ENCODE results near the gene OPCML. TPM values are rescaled to one million over a fixed set of nuclear protein-coding genes. Genes with fewer than 3 reads are reported as not detected.

OPCML gene
- total RNA-seq, 1 experiment from 2014 or later = not detected

- ATAC-seq (no peak), DNase-seq (ENCODE audit: low read depth, low spot score) (no peak)
- H3K4me3 ChIP-seq (ENCODE audit: low read depth in 2 of 2, low read length in 2 of 2) = no peak overlapping the region
- POLR2A ChIA-PET = no interaction called here
- BruUV-seq (replicated peaks) = no TSS peak
- H3K4me1 ChIP-seq (ENCODE audit: control insufficient read depth, insufficient read depth, low read length) = no peaks in the 10 kb centered on the region
- no peak overlapping the region for H3K27ac ChIP-seq (ENCODE audit: low read length)
- CTCF ChIA-PET = no interaction called here
- H3K9me3 ChIP-seq (ENCODE audit: control insufficient read depth, insufficient read depth, low read depth, low read length) = no peaks in the 10 kb centered on the region
- no peak for TF ChIP-seq POLR2AphosphoS5 (IDR thresholded peaks at IDR 0.05; ENCODE audit: low read depth, low read length)
- no peak for TF ChIP-seq SIN3A (IDR thresholded peaks at IDR 0.05; ENCODE audit: borderline replicate concordance, insufficient read depth, low read depth, low read length)
- TF ChIP-seq CTCF (IDR thresholded peaks at IDR 0.05) = no peak
- no peak for TF ChIP-seq REST (IDR thresholded peaks at IDR 0.05; ENCODE audit: insufficient read depth in 1 of 2, low read depth in 2 of 2, low read length in 1 of 2)
- TF ChIP-seq TCF7L2 (IDR thresholded peaks at IDR 0.05; ENCODE audit: low read depth, low read length) = no peak
- in situ Hi-C loops (cut with HindIII; ENCODE audit: low pct_unique_long_range_greater_than_20kb, low sequenced_read_pairs) = no loop called here
- no peaks in the 10 kb centered on the region for H3K36me3 ChIP-seq (ENCODE audit: control insufficient read depth, insufficient read depth, low read length)
- no peaks in the 10 kb centered on the region for H3K27me3 ChIP-seq (ENCODE audit: control insufficient read depth, insufficient read depth, low read length)
- intact Hi-C loops (cut with micrococcal nuclease; ENCODE audit: unreplicated experiment) = no loop called here
These were observed 1079.7 kb downstream of the OPCML start for GRCh38 chr11:132452616-132453015.

- intact Hi-C loops (cut with micrococcal nuclease; ENCODE audit: unreplicated experiment) = no loop called here
- no peak for ATAC-seq
- no TSS peak for BruUV-seq (replicated peaks)
These were observed 1080.2 kb downstream of the OPCML start for GRCh38 chr11:132451942-132452601.

More at GRCh38 chr11:132451942-132452601, 1080.2 kb downstream of the OPCML start:
- no peak overlapping the region for H3K4me3 ChIP-seq (ENCODE audit: low read depth in 2 of 2, low read length in 2 of 2)
- H3K36me3 ChIP-seq (ENCODE audit: control insufficient read depth, insufficient read depth, low read length) = no peaks in the 10 kb centered on the region
- H3K27me3 ChIP-seq (ENCODE audit: control insufficient read depth, insufficient read depth, low read length) = no peaks in the 10 kb centered on the region
- no peaks in the 10 kb centered on the region for H3K4me1 ChIP-seq (ENCODE audit: control insufficient read depth, insufficient read depth, low read length)
- CTCF ChIA-PET = no interaction called here
- no peak overlapping the region for H3K27ac ChIP-seq (ENCODE audit: low read length)
- POLR2A ChIA-PET = interaction anchor here (0.7 kb wide), 1 partner anchor 449 kb away, joined by 3 read pairs; no protein-coding TSS in a partner anchor
- in situ Hi-C loops (cut with HindIII; ENCODE audit: low pct_unique_long_range_greater_than_20kb, low sequenced_read_pairs) = no loop called here
- DNase-seq (ENCODE audit: low read depth, low spot score) = no peak
- H3K9me3 ChIP-seq (ENCODE audit: control insufficient read depth, insufficient read depth, low read depth, low read length) = no peaks in the 10 kb centered on the region
- TF ChIP-seq SIN3A (IDR thresholded peaks at IDR 0.05; ENCODE audit: borderline replicate concordance, insufficient read depth, low read depth, low read length) (no peak), REST (IDR thresholded peaks at IDR 0.05; ENCODE audit: insufficient read depth in 1 of 2, low read depth in 2 of 2, low read length in 1 of 2) (no peak), CTCF (IDR thresholded peaks at IDR 0.05) (no peak), TCF7L2 (IDR thresholded peaks at IDR 0.05; ENCODE audit: low read depth, low read length) (no peak), POLR2AphosphoS5 (IDR thresholded peaks at IDR 0.05; ENCODE audit: low read depth, low read length) (no peak)
